Right atrium auricular region (tissue), 2 donors: ENCODE results near the gene ANKRD23. TPM values are rescaled to one million over a fixed set of nuclear protein-coding genes. Genes with fewer than 3 reads are reported as not detected.

Source experiments
- DNase-seq: peaks from one replicate; pipeline ENCODE4 v3.0.0-alpha.2; 2019; ENCODE audit warnings: low spot score
- H3K27ac ChIP-seq, 2 donors: fragments of 200-600 bp; sonication (generic); 1 replicate in 1 of 2; 2 replicates in 1 of 2; pipeline ENCODE4 v1.5.1; 2016 to 2019
- H3K27me3 ChIP-seq, 2 donors: fragments of 200-600 bp; sonication (generic); one replicate each; pipeline versions ENCODE4 v1.5.1 to v1.6.0; 2017 to 2019
- H3K36me3 ChIP-seq: fragments of 200-600 bp; sonication (generic); one replicate; pipeline ENCODE4 v1.5.1; 2016
- H3K4me1 ChIP-seq, 2 donors: fragments of 200-600 bp; sonication (generic); one replicate each; pipeline versions ENCODE4 v1.5.1 to v1.6.0; 2017 to 2019
- H3K4me3 ChIP-seq, 2 donors: fragments of 200-600 bp; sonication (generic); 1 replicate in 1 of 2; 2 replicates in 1 of 2; pipeline ENCODE4 v1.5.1; 2017 to 2019; ENCODE audit warnings: mild to moderate bottlenecking in 1 of 2, moderate library complexity in 1 of 2
- H3K9me3 ChIP-seq, 2 donors: fragments of 200-600 bp; sonication (generic); one replicate each; pipeline ENCODE4 v1.5.1; 2019
- CTCF ChIP-seq, 2 donors: fragments of 200-600 bp; sonication (generic); IDR thresholded peaks; one replicate each; pipeline ENCODE4 v1.5.1; 2019; ENCODE audit warnings: antibody characterized with exemption in 2 of 2
- total RNA-seq, 2 donors: library from RNA; depleted of rRNA; stranded (reverse); fragments of >200 nt; gene quantifications; one replicate each; pipeline ENCODE4 v1.1.0, GENCODE V29; 2016

ANKRD23 gene
- total RNA-seq, 2 donors from 2014 or later: 9.3 to 23.0 TPM

DNA sequence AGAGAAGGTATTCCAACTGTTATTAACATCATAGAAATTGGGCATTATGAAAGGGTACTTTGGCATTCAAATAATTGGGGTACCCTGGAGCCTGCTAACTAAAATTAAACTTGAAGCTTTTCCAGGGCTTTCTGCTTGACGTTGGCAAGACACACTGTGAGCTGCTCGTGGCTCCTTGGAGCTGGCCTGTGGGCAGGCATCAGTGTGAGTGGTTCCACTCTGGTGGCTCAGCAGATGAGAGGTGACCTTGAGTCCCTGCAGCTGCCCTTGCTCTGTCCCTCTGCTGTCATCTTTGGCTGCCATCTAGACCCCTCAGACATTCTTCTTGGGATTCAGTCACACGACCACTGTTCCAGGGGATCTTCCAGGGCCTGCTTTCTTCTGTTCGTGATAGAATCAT is 21.0 kb downstream of the ANKRD23 start:
- Histone ChIP-seq H3K9me3 (no peaks in the 10 kb centered on the region), H3K4me3 (no peak overlapping the region), H3K4me1 (peaks cover 0 to 60% of the 10 kb centered on the region in 2 donors), H3K27ac (no peak overlapping the region), H3K36me3 (peaks cover 32% of the 10 kb centered on the region), H3K27me3 (no peaks in the 10 kb centered on the region)
- no peak for TF ChIP-seq CTCF (IDR thresholded peaks at IDR 0.05)
- DNase-seq: no peak

DNA sequence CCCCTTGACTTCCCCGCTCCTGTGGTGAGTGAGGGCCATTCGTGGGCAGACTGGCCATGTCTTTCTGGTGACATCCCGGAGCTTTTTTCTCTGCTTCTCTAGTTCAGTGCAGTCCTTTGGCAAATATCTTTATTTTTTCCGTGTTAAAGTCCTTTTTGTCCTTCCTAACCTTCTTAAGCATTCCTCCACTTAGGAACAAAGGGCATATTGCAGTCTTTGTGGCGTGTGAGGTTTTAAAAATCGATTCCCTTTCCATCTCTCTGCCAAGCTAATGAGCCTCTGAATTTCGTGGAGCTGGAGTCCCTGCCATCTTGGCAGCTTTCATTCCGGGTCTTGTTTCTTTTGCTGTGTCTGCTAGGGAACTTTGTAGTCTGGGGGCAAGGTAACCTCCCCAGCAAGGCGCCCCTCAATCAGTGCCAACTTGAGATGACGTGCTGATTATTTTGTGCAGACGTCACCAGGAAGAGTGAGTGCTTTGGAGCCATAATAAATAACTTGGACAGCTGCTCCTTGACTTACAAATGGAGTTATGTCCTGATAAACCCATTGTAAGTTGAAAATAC is 22.6 kb downstream of the ANKRD23 start:
- DNase-seq: no peak
- TF ChIP-seq CTCF (IDR thresholded peaks at IDR 0.05): no peak
- Histone ChIP-seq H3K4me3 (no peak overlapping the region), H3K27me3 (no peaks in the 10 kb centered on the region), H3K27ac (no peak overlapping the region), H3K4me1 (peaks cover 0 to 69% of the 10 kb centered on the region in 2 donors), H3K36me3 (peaks cover 16% of the 10 kb centered on the region), H3K9me3 (no peaks in the 10 kb centered on the region)

GRCh38 chr2:96819876-96820511 is 23.8 kb downstream of the ANKRD23 start:
- no peak overlapping the region for H3K4me3 ChIP-seq
- H3K27ac ChIP-seq: no peak overlapping the region
- no peak for DNase-seq

DNA sequence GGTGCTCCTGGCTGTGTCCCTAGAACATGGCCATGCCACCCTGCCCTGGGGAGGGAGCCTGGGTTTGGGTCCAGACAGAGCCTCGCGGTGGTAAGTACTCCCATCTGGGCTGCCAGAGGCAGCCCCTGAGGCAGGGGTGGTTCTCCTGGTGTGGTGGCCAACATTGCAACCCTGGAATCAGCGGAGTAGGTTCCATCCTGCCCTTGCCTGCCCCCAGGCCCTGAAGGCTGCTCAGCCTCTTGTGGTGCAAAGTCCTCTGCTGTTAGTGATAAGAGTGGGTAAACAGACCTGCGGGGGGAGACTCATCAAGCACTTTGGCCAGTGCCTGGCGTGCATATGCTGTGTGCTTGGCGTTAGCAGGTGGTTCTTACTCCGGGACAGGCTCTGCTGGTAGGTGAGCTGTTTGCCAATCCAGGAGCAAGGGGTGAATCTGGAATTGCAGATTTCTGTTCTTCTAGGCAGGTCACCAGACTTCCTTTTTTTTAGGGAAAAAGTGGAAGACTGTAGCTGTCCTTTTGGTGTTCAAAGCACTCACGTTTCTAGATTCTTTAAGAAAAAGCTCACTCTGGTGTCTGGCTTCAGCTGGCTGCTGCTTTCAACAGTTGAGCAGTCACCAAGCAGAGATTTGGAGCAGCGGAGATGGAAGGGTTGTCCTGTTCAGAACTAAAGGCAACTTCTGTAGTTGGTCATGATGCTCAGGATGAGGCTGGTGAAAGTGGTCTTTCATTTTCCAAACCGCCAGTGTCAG is 24.5 kb downstream of the ANKRD23 start:
- TF ChIP-seq CTCF (IDR thresholded peaks at IDR 0.05): no peak
- Histone ChIP-seq H3K4me1 (peaks cover 0 to 73% of the 10 kb centered on the region in 2 donors), H3K36me3 (no peaks in the 10 kb centered on the region), H3K27ac (peak overlapping the region; percentile 38 to 47), H3K27me3 (no peaks in the 10 kb centered on the region), H3K4me3 (no peak overlapping the region), H3K9me3 (no peaks in the 10 kb centered on the region)
- no peak for DNase-seq

More at GRCh38 chr2:96819876-96820511, 23.8 kb downstream of the ANKRD23 start:
- TF ChIP-seq CTCF (IDR thresholded peaks at IDR 0.05): no peak
- Histone ChIP-seq H3K4me1 (peaks cover 0 to 75% of the 10 kb centered on the region in 2 donors), H3K36me3 (peaks cover 4% of the 10 kb centered on the region), H3K9me3 (no peaks in the 10 kb centered on the region), H3K27me3 (no peaks in the 10 kb centered on the region)

DNA sequence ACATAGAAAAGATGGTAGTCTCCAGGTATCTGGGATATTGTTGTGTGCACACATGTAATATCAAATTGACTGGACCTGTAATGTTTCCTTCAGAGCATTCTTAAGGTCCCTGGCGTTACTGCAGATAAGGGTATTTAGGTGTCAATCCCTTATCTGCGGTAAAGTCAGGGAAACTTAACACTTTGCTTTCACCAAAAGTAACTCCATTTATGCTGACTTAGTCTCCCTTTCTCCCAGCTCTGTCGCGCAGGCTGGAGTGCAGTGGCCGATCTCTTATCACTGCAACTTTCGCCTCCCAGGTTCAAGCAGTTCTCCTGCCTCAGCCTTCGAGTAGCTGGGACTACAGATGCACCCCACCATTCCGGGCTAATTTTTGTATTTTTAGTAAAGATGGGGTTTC is 25.9 kb downstream of the ANKRD23 start:
- H3K27ac ChIP-seq: peak overlapping the region in 1 of 2 donors; percentile 70
- no peak for TF ChIP-seq CTCF (IDR thresholded peaks at IDR 0.05)
- H3K4me3 ChIP-seq: peak overlapping the region in 1 of 2 donors; percentile 80
- H3K36me3 ChIP-seq: no peaks in the 10 kb centered on the region
- H3K27me3 ChIP-seq: no peaks in the 10 kb centered on the region
- no peaks in the 10 kb centered on the region for H3K9me3 ChIP-seq
- DNase-seq: no peak
- H3K4me1 ChIP-seq: peaks cover 0 to 60% of the 10 kb centered on the region in 2 donors
